GM19043 (cell line): ENCODE data around the gene FXYD2.
A peak's percentile ranks its signal among the peaks of the same experiment; 100 is the strongest.

Experiments used
- ATAC-seq: cut with Tn5 transposase; IDR thresholded peaks from one replicate; pipeline ENCODE4 v1.9.1; 2021; ENCODE audit warnings: low read depth; ENCODE audit not compliant: unreplicated experiment

FXYD2 gene

DNA sequence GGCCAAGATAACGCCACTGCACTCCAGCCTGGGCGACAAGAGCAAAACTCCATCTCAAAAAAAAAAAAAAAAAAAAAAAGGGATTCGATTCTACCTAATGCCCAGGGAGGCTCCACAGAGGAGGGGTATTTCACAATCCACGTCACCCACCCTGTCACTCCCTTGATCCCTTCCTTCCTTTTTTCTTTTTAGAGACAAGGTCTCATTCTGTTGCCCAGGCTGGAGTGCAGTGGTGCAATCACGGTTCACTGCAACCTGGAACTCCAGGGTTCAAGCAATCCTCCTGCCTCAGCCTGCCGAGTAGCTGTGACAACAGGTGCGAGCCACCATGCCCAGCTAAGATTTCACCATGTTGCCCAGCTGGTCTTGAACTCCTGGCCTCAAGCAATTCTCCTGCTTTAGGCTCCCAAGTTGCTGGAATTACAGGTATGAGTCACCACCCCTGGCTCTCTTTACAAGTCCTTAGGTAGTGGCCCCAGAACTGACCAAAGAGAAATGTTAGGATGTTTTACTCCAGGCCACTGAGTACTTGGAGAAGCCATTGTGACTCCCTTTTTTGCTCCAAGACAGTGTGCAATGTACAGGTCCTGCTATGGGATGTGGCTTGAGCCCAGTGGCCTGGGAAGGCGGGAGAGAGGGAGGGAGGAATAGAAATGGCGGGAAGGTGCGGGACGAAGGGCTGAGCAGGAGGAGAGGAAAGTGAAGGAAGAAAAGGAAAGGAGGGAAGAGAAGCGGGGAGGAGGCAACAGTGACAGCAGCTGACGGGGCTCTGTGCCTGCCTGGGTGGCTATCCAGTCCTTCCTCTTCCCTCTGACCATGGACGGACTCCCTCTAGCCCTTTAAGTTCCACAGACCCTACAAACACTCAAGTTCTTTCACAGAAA lies 11.8 kb upstream of the FXYD2 start:
- ATAC-seq = no peak

DNA sequence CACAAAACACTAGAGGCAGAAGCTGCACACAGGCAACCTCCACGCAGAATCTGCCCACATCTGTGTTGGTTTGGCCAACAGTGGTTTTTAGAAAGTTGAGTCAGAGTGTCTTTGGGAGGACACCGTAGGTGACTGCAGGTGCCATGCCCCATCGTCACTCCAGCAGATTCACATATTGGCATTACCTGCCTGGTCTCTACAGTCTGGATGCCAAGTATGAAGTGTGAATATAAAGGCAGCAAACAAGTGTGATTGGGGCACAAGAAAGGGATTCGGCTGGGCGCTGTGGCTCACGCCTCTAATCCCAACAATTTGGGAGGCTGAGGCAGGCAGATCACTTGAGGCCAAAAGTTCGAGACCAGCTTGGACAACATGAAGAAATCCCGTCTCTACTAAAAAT lies 11.0 kb upstream of the FXYD2 start:
- ATAC-seq = no peak

DNA sequence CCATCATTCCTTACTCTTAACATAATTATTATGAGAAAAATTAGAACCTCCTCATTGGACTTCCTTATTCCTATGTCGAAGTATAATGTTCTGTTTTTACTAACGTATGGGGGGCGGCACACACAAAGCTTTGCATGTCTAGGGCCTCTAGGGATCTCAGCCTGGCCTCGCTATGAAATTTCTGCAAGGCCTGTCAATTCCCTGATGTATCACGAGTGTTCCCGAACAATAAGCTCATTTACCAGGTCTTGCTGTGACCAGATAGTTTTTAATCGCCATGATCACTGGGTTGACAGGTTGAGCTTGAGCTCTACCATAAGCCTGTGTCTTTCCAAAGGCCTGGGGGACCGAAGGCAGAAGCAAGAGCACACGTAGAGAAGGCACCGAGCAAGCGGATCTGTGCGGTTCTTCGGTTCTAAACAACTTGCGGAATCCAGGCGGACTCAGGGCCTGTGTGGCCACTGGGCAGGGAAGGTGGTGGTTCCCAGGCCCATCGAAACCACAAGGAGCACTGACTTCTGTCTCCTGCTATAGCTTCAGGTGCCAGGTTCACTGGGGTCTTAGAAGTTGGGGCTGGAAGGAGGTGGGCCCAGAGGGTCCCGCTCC lies 10.4 kb upstream of the FXYD2 start:
- ATAC-seq = no peak

DNA sequence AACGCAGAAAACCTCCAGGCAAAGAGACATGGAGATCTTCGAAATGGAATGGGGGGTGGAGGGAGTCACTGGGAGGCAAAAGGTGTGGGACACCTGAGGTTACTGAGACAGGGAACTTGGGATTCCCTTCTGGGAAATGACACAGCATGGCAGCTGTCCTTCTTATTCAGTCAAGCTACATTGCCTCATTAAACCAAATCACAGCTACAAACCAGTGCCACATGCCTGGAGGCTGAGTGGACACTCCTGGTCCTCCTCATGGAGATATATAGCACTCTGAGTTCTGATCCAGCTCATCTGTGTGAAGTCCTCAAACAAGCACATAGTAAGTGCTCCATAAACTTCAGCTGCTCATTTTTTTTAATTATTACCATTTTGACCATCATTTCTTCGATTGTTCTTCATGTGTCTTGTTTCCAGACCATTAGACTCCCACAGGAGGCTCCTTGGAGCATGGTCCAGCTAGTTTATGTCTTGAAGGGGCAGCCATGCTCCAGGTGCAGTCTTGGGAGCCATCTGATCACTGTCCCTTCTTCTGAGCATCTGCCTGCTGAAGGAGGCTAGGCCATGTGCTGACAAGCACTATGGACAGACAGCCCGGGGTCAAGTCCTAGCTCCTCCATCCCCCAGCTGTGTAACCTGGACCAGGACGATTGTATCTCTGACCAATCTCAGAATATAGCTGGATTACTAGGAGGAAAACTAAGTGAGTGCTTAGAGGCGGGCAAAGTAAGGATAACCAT lies 9.7 kb upstream of the FXYD2 start:
- no peak for ATAC-seq

DNA sequence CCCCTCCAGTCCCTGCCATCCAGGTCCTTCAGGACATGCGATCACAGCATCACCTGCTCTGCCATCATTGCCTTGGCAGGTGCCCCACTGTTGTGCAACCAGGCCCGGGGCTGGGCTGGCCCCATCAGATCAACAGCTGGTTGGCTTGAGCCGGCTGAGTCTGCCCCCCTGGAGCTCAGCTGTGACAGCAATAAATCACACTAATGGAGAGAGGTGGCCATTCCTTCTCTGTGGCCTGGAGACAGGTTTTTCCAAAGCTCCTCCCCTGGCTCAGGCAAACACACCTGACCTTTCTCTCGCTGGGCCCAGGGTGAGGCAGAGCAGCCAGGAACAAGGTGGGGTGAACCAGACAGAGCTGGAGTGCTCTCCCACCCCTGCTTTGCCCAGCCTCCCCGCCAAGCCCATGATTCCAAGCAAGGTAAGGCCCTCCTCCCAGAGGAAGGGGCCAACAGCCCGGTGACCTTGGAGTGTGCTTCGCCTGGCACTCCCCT lies 8.9 kb upstream of the FXYD2 start:
- no peak for ATAC-seq

DNA sequence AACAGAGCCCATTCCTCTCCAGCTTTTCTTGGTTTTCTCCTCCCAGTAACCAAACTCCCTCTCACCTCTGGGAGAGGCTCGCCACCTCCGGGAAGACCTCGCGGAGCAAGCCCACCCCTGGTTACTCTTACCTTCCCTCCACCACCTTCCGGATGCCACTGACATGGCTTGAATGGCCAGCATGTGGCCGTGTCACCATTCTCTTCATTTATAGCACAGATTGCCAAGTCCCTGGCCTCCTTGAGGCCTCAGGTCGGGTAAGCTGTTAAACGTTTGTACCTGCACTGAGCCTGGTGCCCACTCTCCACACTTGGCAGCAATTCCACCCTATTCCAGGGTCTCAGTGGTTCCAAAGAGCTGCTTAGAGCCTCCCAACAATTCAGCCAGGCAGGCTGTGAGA lies 8.0 kb upstream of the FXYD2 start:
- no peak for ATAC-seq

DNA sequence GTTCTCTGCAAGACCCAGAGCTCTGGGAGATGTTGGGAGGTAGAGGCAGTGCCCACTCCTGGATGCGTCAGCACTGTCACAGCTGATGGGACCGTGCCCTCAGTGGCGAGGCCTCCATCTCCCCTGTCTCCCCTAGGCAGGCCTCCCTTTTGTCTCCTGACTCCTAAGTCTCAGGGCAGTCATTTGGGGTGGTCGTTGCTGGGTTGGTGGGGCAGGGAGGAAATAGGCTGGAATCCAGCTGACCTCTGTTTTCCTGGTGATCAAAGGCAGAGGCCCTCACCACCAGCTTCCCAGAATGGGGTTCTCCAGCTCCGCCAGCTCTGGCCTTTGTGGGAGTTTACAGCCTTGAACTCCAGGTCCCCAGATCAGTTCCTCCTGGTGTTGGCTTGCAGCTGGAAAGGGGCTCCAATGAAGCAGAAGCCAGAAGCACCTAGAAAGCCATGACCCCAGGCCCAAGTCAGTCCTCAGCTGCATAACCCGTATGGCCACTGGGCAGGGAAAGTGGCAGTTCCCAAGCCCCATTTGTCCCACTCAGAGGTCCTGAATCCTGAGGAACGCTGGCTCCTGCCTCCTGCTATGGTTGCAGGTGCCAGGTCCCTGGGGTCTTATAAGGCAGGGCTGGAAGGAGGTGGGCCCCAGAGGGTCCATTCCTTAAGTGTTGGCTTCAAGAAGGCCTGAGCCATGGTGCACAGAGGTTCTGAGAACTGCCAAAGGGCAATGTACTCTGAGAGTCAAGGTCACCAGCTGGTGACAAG lies 7.3 kb upstream of the FXYD2 start:
- no peak for ATAC-seq

DNA sequence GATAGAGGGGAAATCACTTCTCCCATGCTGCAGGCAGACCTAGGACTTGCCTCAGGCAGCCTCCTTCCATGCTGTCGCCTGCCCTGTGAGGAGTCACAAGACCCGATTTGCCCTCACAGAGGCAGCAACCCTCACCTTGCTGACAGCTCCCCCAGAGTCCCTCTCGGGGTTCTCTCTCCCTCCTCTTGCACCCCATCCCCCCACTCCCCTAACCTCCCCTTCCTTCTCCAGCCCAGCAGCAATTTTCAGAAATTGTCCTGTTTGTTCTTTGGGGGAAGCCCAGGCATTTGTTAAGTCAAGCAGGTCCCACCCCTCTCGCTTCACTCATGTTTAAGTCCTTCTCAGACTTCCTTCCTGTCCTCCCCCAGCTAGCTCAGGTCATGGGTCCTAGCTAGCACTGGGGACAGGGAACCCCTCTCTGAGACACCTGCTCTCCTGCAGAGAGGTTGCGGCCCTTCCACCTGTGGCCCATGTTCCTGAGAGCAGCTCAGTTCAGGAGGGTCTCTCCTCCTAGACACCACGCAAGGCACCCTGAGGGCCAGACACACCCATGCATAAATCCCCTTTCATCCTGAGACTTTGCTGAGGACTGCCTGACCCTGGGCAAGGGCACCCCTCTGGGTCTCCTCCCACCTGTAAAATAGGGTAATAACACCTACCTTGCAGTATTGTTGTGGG lies 6.3 kb upstream of the FXYD2 start:
- ATAC-seq = no peak

DNA sequence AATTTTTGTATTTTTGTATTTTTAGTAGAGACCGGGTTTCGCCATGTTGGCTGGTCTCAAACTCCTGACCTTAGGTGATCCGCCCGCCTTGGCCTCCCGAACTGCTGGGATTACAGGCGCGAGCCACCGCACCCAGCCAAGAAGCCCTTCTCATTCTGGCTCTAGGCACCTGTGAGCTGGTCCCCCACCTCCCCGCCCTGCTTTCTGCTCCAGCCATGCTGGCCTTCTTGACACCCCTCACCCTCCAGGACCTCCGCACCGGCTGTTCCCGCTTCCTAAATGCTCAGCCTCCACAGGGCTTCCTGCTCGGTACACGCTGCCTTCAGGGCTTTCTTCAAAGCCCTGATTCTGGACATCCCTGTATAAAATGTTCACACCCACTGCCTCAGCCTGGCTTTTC lies 5.5 kb upstream of the FXYD2 start:
- no peak for ATAC-seq

DNA sequence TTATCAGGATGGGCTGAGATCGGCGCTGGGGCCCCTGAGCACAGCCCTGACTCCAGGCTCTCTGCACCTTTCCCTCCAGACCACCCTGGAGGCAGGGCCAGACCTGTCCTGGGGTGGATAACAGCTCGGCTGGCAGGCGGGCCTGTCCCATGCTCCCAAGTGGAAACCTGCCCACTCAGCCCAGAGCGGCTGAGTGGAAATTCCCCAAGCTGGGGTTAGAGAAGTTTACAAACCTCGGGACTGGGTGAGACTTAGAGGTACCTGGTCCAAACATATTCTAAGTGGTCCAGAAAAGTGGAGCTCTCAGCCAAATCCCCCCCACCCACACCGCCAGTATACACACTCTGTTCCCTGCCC lies 4.8 kb upstream of the FXYD2 start:
- no peak for ATAC-seq

DNA sequence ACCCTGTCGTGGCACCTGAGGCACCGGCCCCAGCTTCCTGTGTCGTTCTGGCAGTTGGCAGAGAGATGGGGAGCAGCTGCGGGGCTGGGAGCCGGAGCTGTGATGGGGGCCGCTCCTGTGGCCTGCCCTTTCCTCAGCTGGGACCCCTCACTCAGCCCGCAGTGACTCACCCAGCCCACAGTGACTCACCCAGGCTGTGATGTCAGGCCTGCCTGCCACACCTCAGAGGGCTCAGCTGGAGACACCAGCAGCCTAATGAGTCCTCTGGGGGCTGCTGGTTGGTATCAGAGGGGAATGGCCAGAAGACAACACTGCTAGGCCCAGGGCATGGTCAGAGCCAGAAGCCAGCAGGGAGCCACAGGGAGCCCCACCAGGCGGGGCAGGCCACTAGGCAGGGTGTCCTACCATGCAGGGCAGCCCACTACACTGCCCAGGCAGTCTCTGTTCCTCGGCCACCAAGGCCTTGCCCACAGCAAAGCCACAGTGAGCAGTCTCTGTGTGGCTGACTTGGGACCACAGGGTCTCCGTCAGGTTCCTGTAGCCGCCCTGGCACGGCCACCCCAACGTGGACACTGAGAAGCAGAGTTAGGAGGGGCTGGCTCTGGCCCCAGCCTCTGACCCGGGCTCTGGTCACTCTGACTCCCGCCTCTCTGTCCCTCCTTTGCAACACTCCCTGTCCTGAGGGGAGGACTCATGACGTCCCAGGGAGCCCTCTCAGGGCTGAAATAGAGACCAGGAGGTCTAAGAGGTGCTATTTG lies 4.2 kb upstream of the FXYD2 start:
- peak; percentile 67 for ATAC-seq

DNA sequence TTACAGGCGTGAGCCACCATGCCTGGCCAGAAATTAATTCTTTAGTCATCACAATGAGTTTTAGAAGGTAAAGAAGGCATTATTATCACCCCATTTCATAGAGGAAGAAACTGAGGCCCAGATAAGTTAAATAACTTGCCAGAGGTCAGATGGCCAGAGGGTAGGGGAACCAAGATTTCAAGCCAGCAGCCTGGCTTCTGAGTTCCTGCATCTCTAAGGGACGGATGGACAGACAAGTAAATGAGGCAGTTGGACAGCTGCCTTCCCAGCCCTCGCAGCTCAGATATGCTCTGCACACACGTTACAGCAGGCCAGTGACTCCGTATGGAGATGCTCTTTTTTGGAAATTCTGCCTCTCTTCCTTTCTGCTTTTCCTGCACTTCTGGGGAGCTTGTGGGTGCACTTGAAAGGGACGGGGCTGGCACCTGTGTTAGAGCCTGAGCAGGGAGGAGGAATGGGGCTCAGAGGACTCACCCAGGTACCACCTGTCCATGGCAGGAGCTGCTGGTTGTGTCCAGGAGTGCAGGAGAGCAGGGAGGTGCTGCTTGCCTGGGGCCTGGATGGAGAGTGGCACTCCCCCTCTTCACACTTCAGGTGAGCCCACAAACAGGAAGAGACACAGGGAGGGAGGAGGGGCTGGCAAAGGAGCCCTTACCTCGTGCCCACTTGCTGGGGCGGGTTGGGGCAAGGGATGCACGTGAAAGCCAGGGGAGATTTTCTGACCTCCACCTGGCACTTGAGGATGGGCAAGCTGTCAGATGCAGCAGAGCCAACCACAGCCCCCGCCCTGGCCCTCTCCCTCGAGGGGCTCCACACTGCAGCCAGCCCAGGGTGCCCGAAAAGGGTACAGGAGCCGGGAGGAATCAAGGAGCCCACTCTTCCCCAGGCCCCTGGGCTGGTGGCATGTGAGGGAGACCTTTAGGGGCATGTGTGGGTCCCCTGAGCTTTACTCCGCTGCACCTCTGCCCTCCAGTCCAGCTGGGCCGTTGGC lies 3.3 kb upstream of the FXYD2 start:
- no peak for ATAC-seq

DNA sequence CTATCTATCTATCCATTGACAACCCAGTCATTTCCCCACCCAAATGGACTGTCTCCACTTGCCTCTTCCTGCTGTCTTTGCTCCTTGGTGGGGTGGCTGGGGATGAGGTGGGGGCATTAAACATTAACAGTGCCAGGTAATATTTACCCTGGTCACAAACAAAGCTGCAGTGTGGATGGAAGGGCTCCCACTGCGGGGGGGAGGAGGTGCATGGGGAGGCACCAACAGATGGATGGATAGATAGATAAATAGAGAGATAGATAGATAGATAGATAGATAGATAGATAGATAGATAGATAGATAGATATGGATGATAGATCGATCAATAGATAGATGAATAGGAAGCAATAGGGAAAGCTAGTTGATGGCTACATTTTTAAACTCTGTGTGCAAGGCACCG lies 2.3 kb upstream of the FXYD2 start:
- ATAC-seq = no peak

DNA sequence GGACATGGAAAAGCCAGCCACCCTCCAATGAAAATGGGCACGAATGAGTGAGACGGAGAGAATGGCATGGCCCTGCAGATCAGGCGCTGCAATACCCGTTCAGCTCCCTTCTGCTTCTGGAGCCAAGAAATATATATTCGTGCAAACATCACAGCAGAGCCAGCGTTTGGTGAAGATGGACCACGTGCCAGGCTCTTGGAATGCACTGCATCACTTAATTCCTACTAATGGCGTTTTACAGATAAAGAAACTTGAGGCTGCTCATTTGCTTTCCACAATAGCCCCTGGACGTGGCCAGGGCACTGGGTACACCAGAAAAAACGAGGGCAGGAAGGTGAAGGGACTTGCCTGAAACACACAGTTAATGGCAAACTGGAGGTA lies 1.6 kb upstream of the FXYD2 start:
- ATAC-seq = no peak

DNA sequence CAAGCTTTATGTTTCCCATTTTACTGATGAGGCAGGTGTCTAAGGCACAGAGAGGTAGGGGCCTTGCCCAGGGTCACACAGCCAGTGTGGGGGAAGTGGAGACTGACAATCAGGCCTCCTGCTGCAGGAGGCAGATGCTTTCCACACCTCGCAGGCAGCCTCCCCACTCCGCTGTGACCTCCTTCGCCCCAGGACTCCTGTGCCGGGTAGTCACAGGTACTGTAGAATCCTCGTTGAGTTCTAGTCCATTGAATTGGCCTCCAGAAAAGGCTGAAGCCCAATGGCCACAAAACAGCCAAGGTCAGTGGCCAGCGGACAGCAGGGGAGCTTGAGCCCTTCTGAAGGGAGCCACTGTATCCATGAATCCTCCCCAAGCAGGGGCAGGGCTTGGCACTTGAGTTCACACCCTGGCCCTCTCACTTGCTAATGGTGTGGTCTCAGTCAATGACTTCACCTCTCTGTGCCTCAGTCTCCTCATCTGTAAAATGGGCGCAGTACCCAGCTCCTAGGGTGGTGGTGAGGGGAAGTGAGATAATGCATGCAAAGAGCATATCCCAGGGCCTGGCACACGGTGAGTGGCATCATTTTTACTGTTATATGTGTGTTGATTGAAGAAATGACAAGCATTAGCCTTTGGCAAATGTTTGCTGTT lies 1.1 kb upstream of the FXYD2 start:
- ATAC-seq = no peak

DNA sequence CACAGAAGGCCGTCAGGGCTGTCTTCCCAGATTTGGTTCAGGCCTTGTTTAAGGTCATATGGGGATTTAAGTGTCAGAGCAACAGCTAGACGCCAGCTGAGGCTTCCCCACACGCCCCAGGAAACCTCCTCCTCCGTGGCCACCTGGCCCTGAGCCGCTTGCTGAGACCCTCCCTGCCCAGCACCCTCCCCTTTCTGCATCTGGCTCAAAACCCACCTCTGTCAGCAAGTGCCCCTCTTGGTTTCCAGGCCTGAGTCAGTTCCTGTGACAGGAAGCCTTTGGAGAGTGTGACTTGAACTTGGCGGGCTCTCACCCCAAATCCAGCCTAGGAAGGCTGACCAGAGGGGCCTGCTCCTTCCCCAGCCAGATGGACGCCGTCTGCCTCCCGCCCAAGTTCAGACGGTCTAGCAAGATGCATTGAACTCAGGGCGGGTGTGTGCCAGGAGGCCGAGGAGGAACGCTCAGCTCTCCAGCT lies 561 bp downstream of the FXYD2 start:
- ATAC-seq = no peak

DNA sequence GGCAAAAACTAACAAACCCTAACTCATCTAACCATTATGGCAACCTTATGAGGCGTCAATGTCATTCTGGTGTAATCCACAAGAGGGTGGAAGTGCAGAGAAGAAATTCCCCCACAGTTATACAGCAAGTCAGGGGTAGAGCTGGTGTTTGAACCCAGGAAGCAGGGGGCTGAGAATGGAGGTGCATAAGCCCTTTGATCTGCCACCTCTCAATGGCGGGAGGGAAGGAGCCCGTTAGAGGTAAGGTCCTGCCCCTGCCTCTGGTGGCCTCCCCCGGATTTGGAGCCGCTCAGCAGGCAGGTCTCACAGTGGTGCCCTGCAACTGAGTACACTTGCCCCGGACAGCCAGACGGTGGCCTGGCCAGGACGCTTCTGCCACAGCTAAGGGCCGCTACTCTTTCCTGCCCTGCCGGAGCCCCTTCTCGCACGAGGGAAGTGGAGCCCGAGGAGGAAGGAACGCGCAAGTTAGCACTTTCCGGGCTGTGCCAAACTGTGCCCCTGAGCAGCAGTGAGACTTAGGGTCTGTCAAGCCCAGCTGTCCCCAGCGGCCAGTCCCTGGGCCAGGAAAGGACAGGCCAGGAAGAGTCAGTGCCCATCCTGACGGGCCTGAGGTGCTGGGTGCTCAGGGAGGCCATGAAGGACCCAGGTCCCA lies 1.1 kb downstream of the FXYD2 start:
- ATAC-seq = no peak
